ENCODE measurements around the gene WAC.
A peak's percentile ranks its signal among the peaks of the same experiment; 100 is the strongest.

Gene WAC

DNA sequence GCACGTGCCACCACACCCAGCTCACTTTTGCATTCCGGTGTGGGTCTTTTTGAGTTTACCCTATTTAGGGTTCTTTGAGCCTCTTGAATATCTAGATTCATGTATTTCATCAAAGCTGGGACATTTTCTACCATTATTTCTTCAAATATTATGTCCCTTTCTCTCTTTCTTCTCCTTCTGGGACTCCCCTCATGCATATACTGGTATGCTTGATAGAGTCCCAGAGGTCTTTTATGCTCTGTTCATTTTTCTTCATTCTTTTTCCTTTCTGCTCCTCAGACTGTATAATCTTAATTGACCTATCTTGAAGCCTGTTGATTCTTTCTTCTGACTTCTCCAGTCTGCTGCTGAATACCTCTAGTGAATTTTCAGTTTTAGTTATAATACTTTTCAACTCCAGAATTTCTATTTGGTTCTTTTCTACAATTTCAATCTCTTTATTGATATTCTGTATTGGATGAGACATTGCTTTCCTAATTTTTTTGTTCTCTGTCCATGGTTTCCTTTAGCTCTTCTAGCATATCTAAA lies 9.1 kb upstream of the WAC start:
- H3K4me1 ChIP-seq (ENCODE audit: insufficient read depth, low read length, severe bottlenecking) = no peaks in the 10 kb centered on the region

DNA sequence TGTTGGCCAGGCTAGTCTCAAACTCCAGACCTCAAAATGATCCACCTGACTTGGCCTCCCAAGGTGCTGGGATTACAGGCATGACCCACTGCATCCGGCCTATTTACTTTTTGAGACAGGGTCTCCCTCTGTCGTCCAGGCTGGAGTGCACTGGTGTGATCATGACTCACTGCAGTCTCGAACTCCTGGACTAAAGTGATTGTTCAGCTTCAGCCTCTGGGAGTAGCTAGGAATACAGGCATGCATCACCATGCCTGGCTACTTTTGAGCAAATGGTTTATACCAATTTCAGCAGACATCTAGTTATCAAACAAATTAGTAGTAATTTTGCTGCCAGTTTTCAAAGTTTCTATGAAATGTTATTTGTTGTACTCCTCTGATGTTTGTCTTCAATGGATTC lies 2.2 kb upstream of the WAC start:
- H2AFZ ChIP-seq (ENCODE audit: low read length) = no peak overlapping the region
- TF ChIP-seq EZH2 (IDR thresholded peaks at IDR 0.05; ENCODE audit: borderline replicate concordance, low read length) = no peak
- TF ChIP-seq, protein P1, sequence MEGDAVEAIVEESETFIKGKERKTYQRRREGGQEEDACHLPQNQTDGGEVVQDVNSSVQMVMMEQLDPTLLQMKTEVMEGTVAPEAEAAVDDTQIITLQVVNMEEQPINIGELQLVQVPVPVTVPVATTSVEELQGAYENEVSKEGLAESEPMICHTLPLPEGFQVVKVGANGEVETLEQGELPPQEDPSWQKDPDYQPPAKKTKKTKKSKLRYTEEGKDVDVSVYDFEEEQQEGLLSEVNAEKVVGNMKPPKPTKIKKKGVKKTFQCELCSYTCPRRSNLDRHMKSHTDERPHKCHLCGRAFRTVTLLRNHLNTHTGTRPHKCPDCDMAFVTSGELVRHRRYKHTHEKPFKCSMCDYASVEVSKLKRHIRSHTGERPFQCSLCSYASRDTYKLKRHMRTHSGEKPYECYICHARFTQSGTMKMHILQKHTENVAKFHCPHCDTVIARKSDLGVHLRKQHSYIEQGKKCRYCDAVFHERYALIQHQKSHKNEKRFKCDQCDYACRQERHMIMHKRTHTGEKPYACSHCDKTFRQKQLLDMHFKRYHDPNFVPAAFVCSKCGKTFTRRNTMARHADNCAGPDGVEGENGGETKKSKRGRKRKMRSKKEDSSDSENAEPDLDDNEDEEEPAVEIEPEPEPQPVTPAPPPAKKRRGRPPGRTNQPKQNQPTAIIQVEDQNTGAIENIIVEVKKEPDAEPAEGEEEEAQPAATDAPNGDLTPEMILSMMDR (IDR thresholded peaks at IDR 0.05; ENCODE audit: low read length) = no peak
- no peaks in the 10 kb centered on the region for H3K9me2 ChIP-seq (ENCODE audit: low read depth, low read length)
- H3K4me2 ChIP-seq (ENCODE audit: low read length) = no peak overlapping the region; the same call in 1 of the 2 replicates
- H3F3A ChIP-seq (ENCODE audit: insufficient read depth, low read length) = 0 out of 2 replicates have a peak, but pooled peaks cover 3% of the 10 kb centered on the region
- H3K27me3 ChIP-seq (ENCODE audit: insufficient read depth, low read length) = no peaks in the 10 kb centered on the region
- H3K4me3 ChIP-seq (ENCODE audit: low read depth, low read length, poor library complexity, severe bottlenecking) = no peak overlapping the region
- H3K9ac ChIP-seq (ENCODE audit: low read length) = no peak overlapping the region
- H3K9me3 ChIP-seq (ENCODE audit: low read length) = no peaks in the 10 kb centered on the region
- H3K4me1 ChIP-seq (ENCODE audit: insufficient read depth, low read length, severe bottlenecking) = peaks cover 26% of the 10 kb centered on the region
- H3K36me3 ChIP-seq (ENCODE audit: insufficient read depth, low read length) = peaks cover 26% of the 10 kb centered on the region
- peaks cover 21% of the 10 kb centered on the region for H3K79me2 ChIP-seq (ENCODE audit: insufficient read depth, low read length)
- no peak overlapping the region for H3K27ac ChIP-seq (ENCODE audit: low read depth, low read length, poor library complexity, severe bottlenecking)
- no peaks in the 10 kb centered on the region for H4K20me1 ChIP-seq (ENCODE audit: insufficient read depth, low read length)

More for the DNA sequence above, 9.1 kb upstream of the WAC start:
- H3K9ac ChIP-seq (ENCODE audit: low read length) = no peak overlapping the region
- H3K27ac ChIP-seq (ENCODE audit: low read depth, low read length, poor library complexity, severe bottlenecking) = no peak overlapping the region
- H2AFZ ChIP-seq (ENCODE audit: low read length) = no peak overlapping the region
- no peaks in the 10 kb centered on the region for H4K20me1 ChIP-seq (ENCODE audit: insufficient read depth, low read length)
- H3K27me3 ChIP-seq (ENCODE audit: insufficient read depth, low read length) = no peaks in the 10 kb centered on the region
- no peak overlapping the region for H3K4me3 ChIP-seq (ENCODE audit: low read depth, low read length, poor library complexity, severe bottlenecking)
- TF ChIP-seq EZH2 (IDR thresholded peaks at IDR 0.05; ENCODE audit: borderline replicate concordance, low read length) = no peak
- TF ChIP-seq, protein P1 (IDR thresholded peaks at IDR 0.05; ENCODE audit: low read length) = no peak
- no peaks in the 10 kb centered on the region for H3K79me2 ChIP-seq (ENCODE audit: insufficient read depth, low read length)
- no peaks in the 10 kb centered on the region for H3K9me2 ChIP-seq (ENCODE audit: low read depth, low read length)
- peaks cover 24% of the 10 kb centered on the region for H3K36me3 ChIP-seq (ENCODE audit: insufficient read depth, low read length)
- H3F3A ChIP-seq (ENCODE audit: insufficient read depth, low read length) = no peaks in the 10 kb centered on the region
- peaks cover 8% of the 10 kb centered on the region; the same call in 1 of the 2 replicates for H3K9me3 ChIP-seq (ENCODE audit: low read length)
- no peak overlapping the region for H3K4me2 ChIP-seq (ENCODE audit: low read length)

DNA sequence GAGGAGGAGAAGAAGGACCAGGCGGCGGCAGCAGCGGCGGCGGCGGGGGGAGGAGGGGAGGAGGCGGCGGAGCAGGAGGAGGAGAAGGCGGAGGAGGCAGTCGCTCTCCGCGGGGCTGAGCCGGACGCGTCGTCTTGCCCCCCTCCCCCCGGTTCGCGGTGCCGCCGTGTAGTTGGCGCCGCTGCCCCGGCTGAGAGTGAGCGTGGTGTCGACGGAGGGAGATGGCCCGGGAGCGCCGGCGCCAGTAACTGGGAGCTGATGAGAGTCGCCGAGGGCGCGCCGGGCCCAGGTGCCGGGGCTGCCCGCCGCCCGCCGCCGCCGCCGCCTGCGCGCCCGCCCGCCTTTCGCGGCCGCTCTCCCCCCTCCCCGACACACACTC lies 257 bp downstream of the WAC start:
- H3K4me2 ChIP-seq (ENCODE audit: low read length) = peak overlapping the region; percentile 21; the same call in 1 of the 2 replicates

More for the DNA sequence above, 257 bp downstream of the WAC start:
- Histone ChIP-seq H3K9me3 (ENCODE audit: low read length) (no peaks in the 10 kb centered on the region), H3K4me1 (ENCODE audit: insufficient read depth, low read length, severe bottlenecking) (peaks cover 35% of the 10 kb centered on the region), H3K27ac (ENCODE audit: low read depth, low read length, poor library complexity, severe bottlenecking) (peak overlapping the region; percentile 89), H3K9me2 (ENCODE audit: low read depth, low read length) (no peaks in the 10 kb centered on the region), H3K36me3 (ENCODE audit: insufficient read depth, low read length) (peaks cover 43% of the 10 kb centered on the region), H3K27me3 (ENCODE audit: insufficient read depth, low read length) (no peaks in the 10 kb centered on the region), H3K9ac (ENCODE audit: low read length) (peak overlapping the region; percentile 93), H2AFZ (ENCODE audit: low read length) (no peak overlapping the region), H3K4me3 (ENCODE audit: low read depth, low read length, poor library complexity, severe bottlenecking) (peak overlapping the region; percentile 83), H3F3A (ENCODE audit: insufficient read depth, low read length) (0 out of 2 replicates have a peak, but pooled peaks cover 3% of the 10 kb centered on the region), H4K20me1 (ENCODE audit: insufficient read depth, low read length) (no peaks in the 10 kb centered on the region), H3K79me2 (ENCODE audit: insufficient read depth, low read length) (peaks cover 44% of the 10 kb centered on the region)
- TF ChIP-seq, protein P1 (IDR thresholded peaks at IDR 0.05; ENCODE audit: low read length) = no peak
- TF ChIP-seq EZH2 (IDR thresholded peaks at IDR 0.05; ENCODE audit: borderline replicate concordance, low read length) = no peak
